GM19455 (cell line): ENCODE data around the gene ZBTB46.
A peak's percentile ranks its signal among the peaks of the same experiment; 100 is the strongest.

Source experiments
- ATAC-seq: cut with Tn5 transposase; IDR thresholded peaks from one replicate; pipeline ENCODE4 v1.9.1; 2021; ENCODE audit not compliant: unreplicated experiment

Gene ZBTB46

GRCh38 chr20:63707558-63708300 lies 123.3 kb downstream of the ZBTB46 start, which contains the start of the genes ARFRP1 and ZGPAT:
ARFRP1 (minus strand) TSS chr20:63707976; CDS start chr20:63707091, 885 bp downstream.
ZGPAT (plus strand) TSS chr20:63708039; CDS start chr20:63708581, 542 bp downstream.
- peak; percentile 55 for ATAC-seq

GRCh38 chr20:63706852-63707557 lies 124.1 kb downstream of the ZBTB46 start:
- ATAC-seq: peak; percentile 20

GRCh38 chr20:63706027-63706695 lies 124.9 kb downstream of the ZBTB46 start:
- no peak for ATAC-seq

GRCh38 chr20:63705232-63706026 lies 125.6 kb downstream of the ZBTB46 start:
- ATAC-seq: no peak

- no peak for ATAC-seq
Measured at GRCh38 chr20:63704749-63705117, 126.3 kb downstream of the ZBTB46 start.

- no peak for ATAC-seq
Measured at GRCh38 chr20:63703976-63704748, 126.9 kb downstream of the ZBTB46 start.

- no peak for ATAC-seq
Measured at GRCh38 chr20:63703471-63703975, 127.5 kb downstream of the ZBTB46 start.

- ATAC-seq: no peak
Measured at GRCh38 chr20:63702751-63703470, 128.2 kb downstream of the ZBTB46 start.

GRCh38 chr20:63702036-63702665 lies 128.9 kb downstream of the ZBTB46 start:
- ATAC-seq: no peak

- no peak for ATAC-seq
Measured at GRCh38 chr20:63701329-63702035, 129.6 kb downstream of the ZBTB46 start.

GRCh38 chr20:63701051-63701328 lies 130.1 kb downstream of the ZBTB46 start:
- ATAC-seq: no peak

GRCh38 chr20:63700199-63701050 lies 130.6 kb downstream of the ZBTB46 start:
- ATAC-seq: no peak

- ATAC-seq: no peak
Measured at GRCh38 chr20:63699466-63700198, 131.4 kb downstream of the ZBTB46 start.

- ATAC-seq: no peak
Measured at GRCh38 chr20:63698739-63699465, 132.2 kb downstream of the ZBTB46 start.

- ATAC-seq: no peak
Measured at GRCh38 chr20:63697868-63698545, 133.1 kb downstream of the ZBTB46 start.
